ENCODE data around the gene FAM149B1.
A peak's percentile ranks its signal among the peaks of the same experiment; 100 is the strongest.

DNA sequence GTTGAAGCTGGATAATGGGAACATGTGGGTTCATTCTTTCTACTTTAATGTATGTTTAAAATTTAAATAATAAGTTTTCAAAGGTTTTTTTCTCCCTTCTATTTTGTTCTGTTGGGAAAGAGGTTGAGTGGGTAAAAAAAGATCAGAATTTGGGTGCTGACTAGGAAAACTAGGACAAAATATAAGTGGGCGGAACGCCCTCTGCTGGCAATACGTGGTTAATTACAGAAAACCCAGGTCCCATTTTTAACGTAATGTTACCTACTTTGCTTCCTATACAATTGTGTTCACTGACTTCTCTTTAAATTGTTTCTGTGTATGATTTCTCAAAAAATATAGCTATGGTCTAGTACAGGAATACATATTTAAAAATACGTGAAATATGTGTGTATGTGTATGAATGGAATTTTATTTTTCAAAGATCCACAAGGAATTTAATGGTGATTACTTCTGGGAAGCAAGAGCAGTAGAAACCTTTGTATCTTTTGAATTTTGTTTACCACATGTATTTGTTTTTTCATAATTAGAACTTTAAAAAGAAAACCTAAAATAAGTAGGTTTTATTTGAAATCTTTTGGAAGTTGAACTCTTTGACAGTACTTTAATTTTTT, 8.8 kb upstream of the FAM149B1 start:
- TF ChIP-seq, protein P1, sequence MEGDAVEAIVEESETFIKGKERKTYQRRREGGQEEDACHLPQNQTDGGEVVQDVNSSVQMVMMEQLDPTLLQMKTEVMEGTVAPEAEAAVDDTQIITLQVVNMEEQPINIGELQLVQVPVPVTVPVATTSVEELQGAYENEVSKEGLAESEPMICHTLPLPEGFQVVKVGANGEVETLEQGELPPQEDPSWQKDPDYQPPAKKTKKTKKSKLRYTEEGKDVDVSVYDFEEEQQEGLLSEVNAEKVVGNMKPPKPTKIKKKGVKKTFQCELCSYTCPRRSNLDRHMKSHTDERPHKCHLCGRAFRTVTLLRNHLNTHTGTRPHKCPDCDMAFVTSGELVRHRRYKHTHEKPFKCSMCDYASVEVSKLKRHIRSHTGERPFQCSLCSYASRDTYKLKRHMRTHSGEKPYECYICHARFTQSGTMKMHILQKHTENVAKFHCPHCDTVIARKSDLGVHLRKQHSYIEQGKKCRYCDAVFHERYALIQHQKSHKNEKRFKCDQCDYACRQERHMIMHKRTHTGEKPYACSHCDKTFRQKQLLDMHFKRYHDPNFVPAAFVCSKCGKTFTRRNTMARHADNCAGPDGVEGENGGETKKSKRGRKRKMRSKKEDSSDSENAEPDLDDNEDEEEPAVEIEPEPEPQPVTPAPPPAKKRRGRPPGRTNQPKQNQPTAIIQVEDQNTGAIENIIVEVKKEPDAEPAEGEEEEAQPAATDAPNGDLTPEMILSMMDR (IDR thresholded peaks at IDR 0.05): peak; percentile 67 to 71 (median 68)
- TF ChIP-seq POLR2A (IDR thresholded peaks at IDR 0.05): no peak

Data from uterus (tissue), 2 donors.